ENCODE measurements around the gene SPESP1.

SPESP1 gene

GRCh38 chr15:68986322-68986721, 56.0 kb downstream of the SPESP1 start:
- TF ChIP-seq CTCF (IDR thresholded peaks at IDR 0.05; ENCODE audit: control extremely low read depth, extremely low read depth, low read depth, missing control alignments), result no peak
- POLR2A ChIA-PET, result no interaction called here
- CTCF ChIA-PET, result no interaction called here
- no peak for DNase-seq (ENCODE audit: extremely low spot score)

GRCh38 chr15:68987120-68987519, 56.8 kb downstream of the SPESP1 start:
- ChIA-PET POLR2A (no interaction called here), CTCF (no interaction called here)
- no peak for TF ChIP-seq CTCF (IDR thresholded peaks at IDR 0.05; ENCODE audit: control extremely low read depth, extremely low read depth, low read depth, missing control alignments)
- no peak for DNase-seq (ENCODE audit: extremely low spot score)

- DNase-seq (ENCODE audit: extremely low spot score), result no peak
- ChIA-PET POLR2A (no interaction called here), CTCF (no interaction called here)
- no peak for TF ChIP-seq CTCF (IDR thresholded peaks at IDR 0.05; ENCODE audit: control extremely low read depth, extremely low read depth, low read depth, missing control alignments)
Observed at GRCh38 chr15:68987676-68988075, 57.4 kb downstream of the SPESP1 start.

- ChIA-PET CTCF (interaction anchor here (1.3 kb wide), 1 partner anchor 43 kb away, joined by 3 read pairs; no protein-coding TSS in a partner anchor), POLR2A (no interaction called here)
- no peak for TF ChIP-seq CTCF (IDR thresholded peaks at IDR 0.05; ENCODE audit: control extremely low read depth, extremely low read depth, low read depth, missing control alignments)
- no peak for DNase-seq (ENCODE audit: extremely low spot score)
Observed at GRCh38 chr15:68989541-68990230, 59.4 kb downstream of the SPESP1 start.

- no peak for DNase-seq (ENCODE audit: extremely low spot score)
- TF ChIP-seq CTCF (IDR thresholded peaks at IDR 0.05; ENCODE audit: control extremely low read depth, extremely low read depth, low read depth, missing control alignments), result no peak
- CTCF ChIA-PET, result interaction anchor here (1.3 kb wide), 1 partner anchor 42 kb away, joined by 3 read pairs; no protein-coding TSS in a partner anchor
- POLR2A ChIA-PET, result no interaction called here
Observed at GRCh38 chr15:68990231-68990991, 60.1 kb downstream of the SPESP1 start.

GRCh38 chr15:68990992-68991500, 60.7 kb downstream of the SPESP1 start:
- CTCF ChIA-PET, result interaction anchor here (1.3 kb wide), 1 partner anchor 42 kb away, joined by 3 read pairs; no protein-coding TSS in a partner anchor
- TF ChIP-seq CTCF (IDR thresholded peaks at IDR 0.05; ENCODE audit: control extremely low read depth, extremely low read depth, low read depth, missing control alignments), result no peak

More at GRCh38 chr15:68990992-68991500, 60.7 kb downstream of the SPESP1 start:
- no peak for DNase-seq (ENCODE audit: extremely low spot score)
- POLR2A ChIA-PET, result no interaction called here
